Activated naive CD4-positive, alpha-beta T cell treated with Interleukin-2 at 50 U/mL for 16 hours (primary cell): ENCODE measurements around the gene DEPDC1B.
"Not testable (repeated sequence)": the region's sequence is repeated elsewhere in the genome, so short reads cannot be mapped to it uniquely, and the experiment has no call there.

ENCODE experiments used
- DNase-seq: peaks from one replicate; pipeline ENCODE4 v3.0.0-alpha.2; 2020

The DEPDC1B gene

GRCh38 chr5:60640901-60641300, 59.1 kb downstream of the DEPDC1B start:
- no peak for DNase-seq

DNA sequence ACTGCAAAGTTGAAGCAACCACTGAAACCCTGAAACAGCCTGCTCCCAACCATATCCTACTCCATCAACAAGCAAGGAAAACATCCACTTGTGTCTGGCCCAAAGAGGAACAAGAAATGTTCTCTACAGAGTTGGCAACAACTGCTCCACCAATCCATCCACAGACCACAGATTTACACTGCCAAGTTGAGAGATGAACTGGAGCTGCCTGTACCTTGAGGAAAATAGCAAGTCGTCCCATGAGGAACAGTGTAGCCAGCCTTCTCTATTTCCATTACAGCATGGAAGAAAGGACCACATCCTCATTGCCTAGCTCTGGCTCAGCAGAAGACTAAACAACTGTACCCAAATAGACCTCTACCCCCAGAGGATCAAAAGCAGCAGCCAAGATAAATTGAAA, 60.4 kb downstream of the DEPDC1B start:
- no peak for DNase-seq

GRCh38 chr5:60638300-60638699, 61.7 kb downstream of the DEPDC1B start:
- DNase-seq, result no peak

GRCh38 chr5:60636644-60637043, 63.3 kb downstream of the DEPDC1B start:
- DNase-seq, result no peak

DNA sequence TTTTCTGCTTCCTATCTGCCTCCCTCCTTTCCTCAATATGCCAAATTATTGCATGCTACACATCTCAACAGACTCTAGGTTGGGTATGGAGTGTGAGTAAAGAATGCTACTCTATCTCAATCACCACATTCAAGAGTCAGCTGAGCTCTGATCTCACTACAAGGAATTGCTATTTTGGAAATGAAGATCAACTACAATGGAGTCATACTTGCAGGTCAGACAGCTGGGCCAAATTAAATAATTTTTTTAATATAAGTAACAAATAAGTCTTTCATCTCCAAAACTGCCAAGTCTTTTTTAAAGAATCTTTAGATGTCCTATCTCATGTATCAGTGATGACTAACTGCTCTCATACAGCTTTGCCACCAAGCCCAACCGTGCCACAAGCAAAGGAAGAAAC, 64.0 kb downstream of the DEPDC1B start:
- no peak for DNase-seq

- no peak for DNase-seq
Observed at GRCh38 chr5:60634051-60634450, 65.9 kb downstream of the DEPDC1B start.

DNA sequence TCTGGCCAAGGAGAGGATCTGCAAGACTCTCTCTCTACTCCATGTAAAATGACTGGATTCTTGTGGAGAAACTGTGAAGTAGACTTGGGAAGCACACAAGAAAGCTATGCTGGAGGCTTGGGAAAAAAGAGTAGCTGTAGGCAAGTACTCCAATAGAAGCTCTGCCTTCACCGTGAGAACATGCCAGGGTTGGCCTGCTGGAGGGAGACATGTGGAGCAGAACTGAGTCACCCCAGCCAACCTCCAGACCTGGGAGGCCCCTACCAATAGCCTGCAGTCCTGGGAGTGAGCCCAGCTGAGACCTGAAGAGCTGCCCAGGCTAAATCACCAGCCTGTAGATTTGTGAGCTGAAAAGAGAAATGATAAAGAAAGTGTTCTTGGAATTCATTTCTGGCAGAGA, 66.6 kb downstream of the DEPDC1B start:
- DNase-seq, result no peak

GRCh38 chr5:60632153-60632552, 67.8 kb downstream of the DEPDC1B start:
- DNase-seq, result no peak

DNA sequence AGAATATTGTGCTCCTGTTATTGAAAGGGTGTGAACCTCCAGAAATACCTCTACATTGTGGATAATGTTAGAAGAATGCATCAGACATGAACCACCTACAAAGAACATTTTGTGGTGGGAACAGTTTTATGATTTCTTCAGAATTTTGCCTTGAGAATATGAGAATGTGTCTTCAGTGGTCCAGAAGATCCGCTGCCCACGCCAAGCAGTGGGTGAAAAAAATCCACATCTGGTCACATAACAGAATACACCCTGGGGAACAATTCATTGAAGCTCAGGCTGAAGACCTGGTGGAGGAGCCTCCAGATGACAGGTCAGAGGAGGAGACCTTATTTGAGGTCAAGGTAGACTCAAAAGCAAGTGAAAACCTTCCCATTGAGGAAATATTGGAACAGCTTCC, 69.1 kb downstream of the DEPDC1B start:
- no peak for DNase-seq

GRCh38 chr5:60630179-60630578, 69.8 kb downstream of the DEPDC1B start:
- no peak for DNase-seq

- DNase-seq, result not testable (repeated sequence)
Observed at GRCh38 chr5:60624875-60625274, 75.1 kb downstream of the DEPDC1B start.

DNA sequence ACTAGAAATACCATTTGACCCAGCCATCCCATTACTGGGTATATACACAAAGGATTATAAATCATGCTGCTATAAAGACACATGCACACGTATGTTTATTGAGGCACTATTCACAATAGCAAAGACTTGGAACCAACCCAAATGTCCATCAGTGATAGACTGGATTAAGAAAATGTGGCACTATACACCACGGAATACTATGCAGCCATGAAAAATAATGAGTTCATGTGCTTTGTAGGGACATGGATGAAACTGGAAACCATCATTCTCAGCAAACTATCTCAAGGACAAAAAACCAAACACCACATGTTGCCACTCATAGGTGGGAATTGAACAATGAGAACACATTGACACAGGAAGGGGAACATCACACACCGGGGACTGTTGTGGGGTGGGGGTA, 79.2 kb downstream of the DEPDC1B start:
- not testable (repeated sequence) for DNase-seq

- no peak for DNase-seq
Observed at GRCh38 chr5:60613826-60614225, 86.1 kb downstream of the DEPDC1B start.

DNA sequence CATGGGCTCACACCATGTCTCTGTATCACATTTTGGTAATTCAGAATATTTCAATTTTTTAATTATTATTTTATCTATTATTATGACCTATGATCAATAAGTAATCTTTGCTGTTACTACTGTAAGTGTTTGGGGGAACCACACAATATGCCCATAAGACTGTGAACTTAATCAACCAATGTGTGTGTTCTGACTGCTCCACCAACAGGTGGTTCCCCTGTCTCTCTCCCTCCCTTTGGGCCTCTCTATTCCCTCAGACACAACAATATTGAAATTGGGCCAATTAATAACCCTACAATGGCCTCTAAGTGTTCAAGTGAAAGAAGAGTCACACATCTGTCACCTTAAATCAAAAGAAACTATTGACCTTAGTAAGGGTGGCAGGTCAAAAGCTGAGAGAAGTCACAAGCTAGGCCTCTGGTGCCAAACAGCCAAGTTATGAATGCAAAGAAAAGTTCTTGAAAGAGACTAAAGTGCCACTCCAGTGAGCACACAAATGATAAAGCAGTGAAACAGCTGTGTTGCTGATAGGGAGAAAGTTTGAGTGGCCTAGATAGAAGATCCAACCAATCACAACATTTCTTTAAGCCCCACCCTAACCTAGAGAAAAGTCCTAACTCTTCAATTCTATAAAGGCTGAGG, 88.7 kb downstream of the DEPDC1B start:
- no peak for DNase-seq

DNA sequence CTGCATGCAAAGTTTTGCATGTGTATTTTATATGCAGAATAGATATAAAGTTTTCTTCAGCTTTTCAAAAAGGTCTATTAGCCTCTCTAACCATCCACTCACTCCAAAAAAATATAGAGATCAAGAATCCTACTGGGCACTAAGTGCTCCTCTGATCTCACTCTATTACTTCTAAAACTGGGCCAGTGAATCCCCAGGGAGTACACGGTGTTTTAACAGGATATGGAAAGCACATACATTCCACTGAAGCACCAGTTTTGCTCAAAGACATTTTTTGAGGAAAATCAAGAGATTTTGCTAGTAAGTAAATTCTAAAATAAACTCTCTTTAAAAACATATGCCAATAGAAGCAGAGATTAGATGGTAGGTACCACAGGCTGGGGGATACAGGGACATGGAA, 95.2 kb downstream of the DEPDC1B start:
- DNase-seq, result no peak

DNA sequence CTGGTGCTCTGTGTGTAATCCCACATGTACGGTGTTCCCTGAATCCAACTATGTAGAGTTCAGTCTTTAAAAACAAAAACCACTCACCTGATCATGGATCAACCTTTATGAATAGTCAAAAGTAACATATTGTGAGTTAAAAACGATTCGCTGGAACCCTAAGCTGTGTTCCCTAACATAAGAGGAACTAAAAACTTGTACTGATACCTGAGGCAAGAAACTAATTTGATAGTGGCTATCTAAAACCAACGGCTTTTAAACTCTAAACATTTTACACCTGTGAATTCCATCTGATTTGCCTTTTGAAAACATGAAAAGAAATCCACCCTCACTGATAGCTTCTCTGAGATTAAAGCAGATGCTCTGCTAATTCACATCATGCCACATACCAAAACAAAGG, 101.5 kb downstream of the DEPDC1B start:
- no peak for DNase-seq

GRCh38 chr5:60597572-60598320, 102.2 kb downstream of the DEPDC1B start:
- no peak for DNase-seq

DNA sequence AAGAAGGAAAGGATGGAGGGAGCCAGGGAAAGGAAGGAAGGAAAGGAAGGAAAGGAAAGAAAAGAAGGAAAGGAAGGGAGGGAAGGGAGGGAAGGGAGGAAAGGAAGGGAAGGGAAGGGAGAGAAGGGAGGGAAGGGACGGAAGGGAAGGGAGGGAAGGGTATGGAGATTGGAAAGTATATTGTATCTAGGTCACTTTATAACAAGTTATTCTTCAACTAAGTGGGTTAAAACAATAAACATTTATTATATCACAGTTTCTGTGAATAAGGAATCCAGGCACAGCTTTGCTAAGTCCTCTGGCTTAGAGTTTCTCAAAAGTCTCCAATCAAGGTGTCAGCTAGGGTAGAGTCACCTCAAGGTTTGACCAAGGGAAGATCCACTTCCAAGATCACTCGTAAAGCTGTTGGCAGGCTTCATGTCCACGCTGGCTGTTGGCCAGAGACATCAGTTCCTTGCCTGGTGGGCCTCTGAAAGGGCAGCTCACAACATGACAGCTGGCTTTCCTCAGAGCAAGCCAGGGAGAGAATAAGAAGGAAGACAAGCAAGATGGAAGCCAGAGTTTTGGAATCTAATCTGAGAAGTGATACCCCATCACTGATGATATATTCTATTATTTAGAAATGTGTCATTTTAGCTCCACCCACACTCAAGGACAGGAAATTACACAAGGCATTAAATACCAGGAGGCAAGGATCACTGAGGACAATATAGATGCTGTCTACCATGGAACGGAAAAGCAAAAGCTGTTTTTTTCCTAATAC, 105.1 kb downstream of the DEPDC1B start:
- no peak for DNase-seq

DNA sequence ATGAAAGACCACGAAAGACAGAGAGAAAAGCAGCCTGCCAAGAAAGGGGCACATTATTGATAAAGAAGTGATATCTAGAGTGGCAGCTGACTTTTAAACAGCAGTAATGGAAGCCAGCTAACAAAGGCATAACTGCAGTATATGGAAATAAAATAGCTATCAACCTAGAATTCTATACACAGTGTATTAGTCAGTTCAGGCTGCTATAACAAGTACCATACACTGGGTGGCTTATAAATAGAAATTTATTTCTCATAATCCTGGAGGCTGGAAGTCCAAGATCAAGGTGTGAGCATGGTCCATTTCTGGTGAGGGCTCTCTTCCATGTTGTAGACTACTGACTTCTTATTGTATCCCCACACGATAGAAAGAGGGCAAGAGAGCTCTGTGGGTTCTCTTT, 109.8 kb downstream of the DEPDC1B start:
- DNase-seq, result no peak

GRCh38 chr5:60587312-60587711, 112.7 kb downstream of the DEPDC1B start:
- DNase-seq, result not testable (repeated sequence)

- DNase-seq, result no peak
Observed at GRCh38 chr5:60586307-60586901, 113.6 kb downstream of the DEPDC1B start.

DNA sequence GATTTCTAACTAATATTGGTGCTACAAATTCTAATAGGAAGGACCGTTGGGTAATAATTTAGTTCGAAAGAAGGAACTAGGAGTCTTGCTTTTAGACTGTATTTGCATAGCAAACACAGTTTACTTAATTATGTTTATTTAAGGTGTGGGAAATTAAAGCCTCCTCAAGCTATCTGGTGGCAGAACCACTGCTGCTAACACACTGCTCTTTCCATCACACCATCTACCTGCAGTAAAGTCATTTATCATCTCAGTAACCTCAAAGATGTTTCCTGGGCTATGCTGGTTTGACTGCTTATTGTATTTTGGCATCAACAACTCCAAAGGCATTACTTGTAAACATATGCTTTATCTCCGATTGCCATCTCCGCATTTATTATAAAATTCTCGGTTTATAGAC, 114.3 kb downstream of the DEPDC1B start:
- DNase-seq, result no peak

DNA sequence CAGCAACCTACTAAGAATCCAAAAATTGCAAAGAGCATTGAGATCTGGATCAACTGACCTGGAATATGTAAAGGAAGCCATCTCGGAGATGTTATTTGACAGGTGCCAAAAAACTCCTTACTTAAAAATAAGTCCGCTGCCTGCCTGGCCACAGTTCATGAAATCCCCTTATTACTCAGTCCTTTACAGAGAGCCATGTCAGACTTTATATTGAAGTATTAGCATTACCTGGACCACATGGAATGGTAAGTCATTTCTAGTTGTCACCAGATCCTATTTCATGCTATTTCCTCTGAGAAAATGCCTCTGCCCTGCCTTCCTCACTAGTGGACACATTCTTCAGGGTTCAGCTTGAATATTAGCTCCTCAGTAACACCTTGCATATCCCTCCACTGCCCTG, 115.7 kb downstream of the DEPDC1B start:
- DNase-seq, result no peak

- no peak for DNase-seq
Observed at GRCh38 chr5:60583616-60584015, 116.3 kb downstream of the DEPDC1B start.
